Panc1 (cell line): ENCODE results near the gene ARHGEF17. TPM values are rescaled to one million over a fixed set of nuclear protein-coding genes. Genes with fewer than 3 reads are reported as not detected.

Experiments used
- ATAC-seq: fragments of 200-7000 bp; cut with Tn5 transposase; 2 replicates; pipeline ENCODE4 v1.9.1; 2020; ENCODE audit warnings: mild to moderate bottlenecking, moderate library complexity
- BruUV-seq: library from RNA; stranded (reverse); fragments of 400-500 nt; replicated peaks from 2 replicates; lab custom pipeline; 2021; lab: Mats Ljungman, UMichigan
- CTCF ChIA-PET: fragments of 300-600 bp; sonication (Branson Sonifier 250); formaldehyde crosslinking; loops from one replicate; lab custom pipeline; 2022; ENCODE audit warnings: antibody characterized with exemption; lab: Charles Lee
- POLR2A ChIA-PET: fragments of 300-600 bp; sonication (Branson Sonifier 250); formaldehyde crosslinking; loops from one replicate; lab custom pipeline; 2022; ENCODE audit warnings: antibody characterized with exemption; lab: Charles Lee
- DNase-seq: peaks from one replicate; pipeline ENCODE4 v3.0.0-alpha.2; 2010; ENCODE audit warnings: low read depth, low spot score
- H3K27ac ChIP-seq: 2 replicates; pipeline ENCODE4 v1.5.1; 2011; ENCODE audit warnings: mild to moderate bottlenecking, low read length, inconsistent platforms
- H3K27me3 ChIP-seq: fragments of 200-500 bp; sonication (Bioruptor generic); 2 replicates; pipeline ENCODE4 v1.6.0; 2014; ENCODE audit warnings: low read length, inconsistent platforms; ENCODE audit not compliant: control insufficient read depth, insufficient read depth
- H3K36me3 ChIP-seq: fragments of 200-500 bp; sonication (Bioruptor generic); 2 replicates; pipeline ENCODE4 v1.5.1; 2014; ENCODE audit warnings: inconsistent platforms, mild to moderate bottlenecking, low read length, moderate library complexity; ENCODE audit not compliant: control insufficient read depth, insufficient read depth
- H3K4me1 ChIP-seq: 2 replicates; pipeline ENCODE4 v1.5.1; 2011; ENCODE audit warnings: inconsistent platforms, mild to moderate bottlenecking, low read length, moderate library complexity; ENCODE audit not compliant: control insufficient read depth, insufficient read depth
- H3K4me3 ChIP-seq, 2 experiments: 2 replicates each; pipeline ENCODE4 v1.5.1; 2011 to 2012; ENCODE audit warnings: low read depth in 2 of 2, low read length in 2 of 2, mild to moderate bottlenecking in 2 of 2, inconsistent platforms in 1 of 2, moderate library complexity in 1 of 2
- H3K9me3 ChIP-seq: fragments of 200-500 bp; sonication (Bioruptor generic); 2 replicates; pipeline ENCODE4 v1.5.1; 2014; ENCODE audit warnings: low read depth, mild to moderate bottlenecking, inconsistent platforms, low read length, moderate library complexity; ENCODE audit not compliant: control insufficient read depth, insufficient read depth
- POLR2AphosphoS5 ChIP-seq: IDR thresholded peaks from 2 replicates; pipeline ENCODE4 v1.6.1; 2012; ENCODE audit warnings: mild to moderate bottlenecking, low read depth, low read length, moderate library complexity
- SIN3A ChIP-seq: IDR thresholded peaks from 2 replicates; pipeline ENCODE4 v1.6.1; 2012; ENCODE audit warnings: low read depth, mild to moderate bottlenecking, low read length, moderate library complexity, borderline replicate concordance; ENCODE audit not compliant: insufficient read depth
- TCF7L2 ChIP-seq: IDR thresholded peaks from 2 replicates; pipeline ENCODE4 v1.6.1; 2011; ENCODE audit warnings: mild to moderate bottlenecking, low read depth, low read length, inconsistent platforms
- in situ Hi-C: cut with HindIII; loops from 2 replicates; pipeline ENCODE4 v1.10.0; 2016; ENCODE audit warnings: low sequenced_read_pairs, low pct_unique_long_range_greater_than_20kb
- intact Hi-C: fragments of 100-400 bp; cut with micrococcal nuclease; formaldehyde crosslinking; loops from one replicate; pipeline ENCODE4 v1.10.0; 2022; ENCODE audit not compliant: unreplicated experiment
- total RNA-seq: library from RNA; stranded (reverse); gene quantifications from one replicate; pipeline ENCODE4 v1.2.1, GENCODE V29; 2021; ENCODE audit not compliant: unreplicated experiment
- TF ChIP-seq, protein P1 (sequence below), 2 experiments: IDR thresholded peaks; 2 replicates each; pipeline ENCODE4 v1.6.1; 2011 to 2012; ENCODE audit warnings: low read depth in 2 of 2, control low read depth in 1 of 2, low read length in 1 of 2, mild to moderate bottlenecking in 1 of 2, moderate library complexity in 1 of 2; ENCODE audit not compliant: insufficient read depth in 1 of 2
- TF ChIP-seq, protein P2 (sequence below): fragments of 450-650 bp; IDR thresholded peaks from 2 replicates; pipeline ENCODE4 v1.5.1; 2017; ENCODE audit warnings: mild to moderate bottlenecking

ARHGEF17 gene
- total RNA-seq, 1 experiment from 2014 or later: 43.2 TPM

DNA sequence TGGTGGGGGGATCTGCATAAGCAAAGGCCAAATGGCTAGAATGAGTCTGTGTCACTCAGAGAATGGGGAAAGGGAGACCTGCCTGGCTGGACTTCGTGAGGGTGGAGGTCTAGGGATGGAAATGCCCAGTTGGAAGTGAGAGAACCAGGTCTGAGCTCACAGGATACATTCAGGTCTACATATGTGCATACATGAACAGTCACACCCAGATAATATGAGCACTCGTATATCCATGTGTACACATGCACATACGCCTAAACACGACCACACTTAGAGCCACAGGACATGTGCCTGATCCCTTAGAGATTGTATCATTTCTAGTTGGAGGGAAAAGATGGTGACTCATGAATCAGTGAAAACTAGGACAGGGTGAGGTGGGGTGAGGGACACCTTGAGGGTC lies 47.0 kb downstream of the ARHGEF17 start:
- CTCF ChIA-PET: interaction anchor here (1.2 kb wide), 1 partner anchor 38 kb away, joined by 3 read pairs; no protein-coding TSS in a partner anchor
- POLR2A ChIA-PET: interaction anchor here (0.5 kb wide), 1 partner anchor 20 kb away, joined by 5 read pairs; no protein-coding TSS in a partner anchor
- BruUV-seq: no TSS peak
- intact Hi-C loops (no loop called here), in situ Hi-C loops (no loop called here)
- H3K27me3 ChIP-seq: no peaks in the 10 kb centered on the region
- H3K27ac ChIP-seq: no peak overlapping the region
- TF ChIP-seq SIN3A (no peak), POLR2AphosphoS5 (no peak), TCF7L2 (no peak)
- TF ChIP-seq, protein P1, sequence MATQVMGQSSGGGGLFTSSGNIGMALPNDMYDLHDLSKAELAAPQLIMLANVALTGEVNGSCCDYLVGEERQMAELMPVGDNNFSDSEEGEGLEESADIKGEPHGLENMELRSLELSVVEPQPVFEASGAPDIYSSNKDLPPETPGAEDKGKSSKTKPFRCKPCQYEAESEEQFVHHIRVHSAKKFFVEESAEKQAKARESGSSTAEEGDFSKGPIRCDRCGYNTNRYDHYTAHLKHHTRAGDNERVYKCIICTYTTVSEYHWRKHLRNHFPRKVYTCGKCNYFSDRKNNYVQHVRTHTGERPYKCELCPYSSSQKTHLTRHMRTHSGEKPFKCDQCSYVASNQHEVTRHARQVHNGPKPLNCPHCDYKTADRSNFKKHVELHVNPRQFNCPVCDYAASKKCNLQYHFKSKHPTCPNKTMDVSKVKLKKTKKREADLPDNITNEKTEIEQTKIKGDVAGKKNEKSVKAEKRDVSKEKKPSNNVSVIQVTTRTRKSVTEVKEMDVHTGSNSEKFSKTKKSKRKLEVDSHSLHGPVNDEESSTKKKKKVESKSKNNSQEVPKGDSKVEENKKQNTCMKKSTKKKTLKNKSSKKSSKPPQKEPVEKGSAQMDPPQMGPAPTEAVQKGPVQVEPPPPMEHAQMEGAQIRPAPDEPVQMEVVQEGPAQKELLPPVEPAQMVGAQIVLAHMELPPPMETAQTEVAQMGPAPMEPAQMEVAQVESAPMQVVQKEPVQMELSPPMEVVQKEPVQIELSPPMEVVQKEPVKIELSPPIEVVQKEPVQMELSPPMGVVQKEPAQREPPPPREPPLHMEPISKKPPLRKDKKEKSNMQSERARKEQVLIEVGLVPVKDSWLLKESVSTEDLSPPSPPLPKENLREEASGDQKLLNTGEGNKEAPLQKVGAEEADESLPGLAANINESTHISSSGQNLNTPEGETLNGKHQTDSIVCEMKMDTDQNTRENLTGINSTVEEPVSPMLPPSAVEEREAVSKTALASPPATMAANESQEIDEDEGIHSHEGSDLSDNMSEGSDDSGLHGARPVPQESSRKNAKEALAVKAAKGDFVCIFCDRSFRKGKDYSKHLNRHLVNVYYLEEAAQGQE (IDR thresholded peaks at IDR 0.05; ENCODE audit: insufficient read depth in 1 of 2, low read depth in 2 of 2, low read length in 1 of 2): no peak
- TF ChIP-seq, protein P2, sequence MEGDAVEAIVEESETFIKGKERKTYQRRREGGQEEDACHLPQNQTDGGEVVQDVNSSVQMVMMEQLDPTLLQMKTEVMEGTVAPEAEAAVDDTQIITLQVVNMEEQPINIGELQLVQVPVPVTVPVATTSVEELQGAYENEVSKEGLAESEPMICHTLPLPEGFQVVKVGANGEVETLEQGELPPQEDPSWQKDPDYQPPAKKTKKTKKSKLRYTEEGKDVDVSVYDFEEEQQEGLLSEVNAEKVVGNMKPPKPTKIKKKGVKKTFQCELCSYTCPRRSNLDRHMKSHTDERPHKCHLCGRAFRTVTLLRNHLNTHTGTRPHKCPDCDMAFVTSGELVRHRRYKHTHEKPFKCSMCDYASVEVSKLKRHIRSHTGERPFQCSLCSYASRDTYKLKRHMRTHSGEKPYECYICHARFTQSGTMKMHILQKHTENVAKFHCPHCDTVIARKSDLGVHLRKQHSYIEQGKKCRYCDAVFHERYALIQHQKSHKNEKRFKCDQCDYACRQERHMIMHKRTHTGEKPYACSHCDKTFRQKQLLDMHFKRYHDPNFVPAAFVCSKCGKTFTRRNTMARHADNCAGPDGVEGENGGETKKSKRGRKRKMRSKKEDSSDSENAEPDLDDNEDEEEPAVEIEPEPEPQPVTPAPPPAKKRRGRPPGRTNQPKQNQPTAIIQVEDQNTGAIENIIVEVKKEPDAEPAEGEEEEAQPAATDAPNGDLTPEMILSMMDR: no peak
- no peak overlapping the region for H3K4me3 ChIP-seq
- ATAC-seq (no peak), DNase-seq (no peak)
- no peaks in the 10 kb centered on the region for H3K36me3 ChIP-seq
- no peaks in the 10 kb centered on the region for H3K9me3 ChIP-seq
- H3K4me1 ChIP-seq: peaks cover 3% of the 10 kb centered on the region; the same call in 1 of the 2 replicates

DNA sequence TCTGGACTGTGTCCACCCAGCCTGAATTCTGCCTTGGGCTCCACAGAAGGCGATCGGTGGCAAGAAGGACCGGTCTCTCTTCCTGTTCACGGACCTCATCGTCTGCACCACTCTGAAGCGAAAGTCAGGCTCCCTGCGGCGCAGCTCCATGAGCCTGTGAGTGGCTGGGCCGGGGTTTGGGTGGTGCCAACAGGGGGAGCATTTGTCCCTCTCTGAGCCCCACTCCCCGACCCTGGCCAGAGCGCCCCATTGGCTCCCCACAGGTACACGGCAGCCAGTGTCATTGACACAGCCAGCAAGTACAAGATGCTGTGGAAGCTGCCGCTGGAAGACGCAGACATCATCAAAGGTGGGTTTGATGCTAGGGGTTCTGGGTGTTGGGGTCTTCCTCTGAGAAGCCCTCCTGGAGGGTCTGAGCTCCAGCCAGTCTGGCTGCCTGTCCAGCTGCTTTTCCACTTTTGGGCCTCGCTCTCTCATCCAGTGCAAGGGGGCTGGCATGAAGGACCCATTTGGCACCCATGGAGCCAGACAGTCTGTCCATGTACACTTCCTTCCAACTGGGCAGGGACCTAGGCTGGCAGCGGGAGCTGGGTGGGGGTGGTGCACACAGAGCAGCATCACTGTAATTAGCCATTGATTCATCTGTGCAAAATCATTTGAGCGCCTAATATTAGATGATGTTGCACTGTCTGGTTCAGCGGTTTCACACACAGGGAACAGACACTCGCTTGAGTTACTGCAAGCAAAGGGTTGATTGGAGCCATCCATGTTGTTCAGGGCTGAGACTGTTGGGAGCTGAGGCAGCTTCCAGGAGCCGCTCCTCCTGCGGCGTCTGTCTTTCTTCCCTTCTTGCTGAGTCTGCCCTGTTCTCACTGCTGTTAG lies 49.1 kb downstream of the ARHGEF17 start:
- no peaks in the 10 kb centered on the region for H3K9me3 ChIP-seq
- no peak for ATAC-seq

More for the DNA sequence above, 49.1 kb downstream of the ARHGEF17 start:
- ChIA-PET CTCF (no interaction called here), POLR2A (no interaction called here)
- H3K27me3 ChIP-seq: no peaks in the 10 kb centered on the region
- no peak for DNase-seq
- no peaks in the 10 kb centered on the region for H3K4me1 ChIP-seq
- TF ChIP-seq, protein P2: no peak
- TF ChIP-seq POLR2AphosphoS5: no peak
- TF ChIP-seq, protein P1 (IDR thresholded peaks at IDR 0.05; ENCODE audit: insufficient read depth in 1 of 2, low read depth in 2 of 2, low read length in 1 of 2): no peak
- no peak for TF ChIP-seq SIN3A
- no peak for TF ChIP-seq TCF7L2
- intact Hi-C loops (no loop called here), in situ Hi-C loops (no loop called here)
- no TSS peak for BruUV-seq
- H3K36me3 ChIP-seq: no peaks in the 10 kb centered on the region
- H3K4me3 ChIP-seq: no peak overlapping the region
- H3K27ac ChIP-seq: no peak overlapping the region
